Skeletal muscle tissue (tissue), 4 donors: ENCODE measurements around the gene VMP1. TPM values are rescaled to one million over a fixed set of nuclear protein-coding genes. Genes with fewer than 3 reads are reported as not detected.

Experiments
- H3K27ac ChIP-seq: one replicate; pipeline ENCODE4 v1.7.0; 2013; ENCODE audit warnings: mild to moderate bottlenecking, low read depth, low read length, inconsistent platforms
- H3K27me3 ChIP-seq, 3 donors: one replicate each; pipeline ENCODE4 v1.7.0; 2013; ENCODE audit warnings: low read length in 3 of 3; ENCODE audit not compliant: control insufficient read depth in 3 of 3, insufficient read depth in 3 of 3
- H3K36me3 ChIP-seq, 3 donors: one replicate each; pipeline ENCODE4 v1.7.0; 2013; ENCODE audit warnings: low read length in 3 of 3; ENCODE audit not compliant: control insufficient read depth in 3 of 3, insufficient read depth in 3 of 3
- H3K4me1 ChIP-seq, 3 donors: one replicate each; pipeline ENCODE4 v1.7.0; 2013; ENCODE audit warnings: low read length in 3 of 3, mild to moderate bottlenecking in 3 of 3; ENCODE audit not compliant: control insufficient read depth in 3 of 3, insufficient read depth in 3 of 3
- H3K4me3 ChIP-seq, 3 donors: one replicate each; pipeline ENCODE4 v1.7.0; 2013; ENCODE audit warnings: low read length in 3 of 3
- H3K9ac ChIP-seq, 3 donors: one replicate each; pipeline ENCODE4 v1.7.0; 2013; ENCODE audit warnings: low read length in 3 of 3, mild to moderate bottlenecking in 3 of 3, moderate library complexity in 2 of 3, low read depth in 1 of 3
- H3K9me3 ChIP-seq, 3 donors: one replicate each; pipeline ENCODE4 v1.7.0; 2013; ENCODE audit warnings: low read length in 3 of 3; ENCODE audit not compliant: control insufficient read depth in 3 of 3
- total RNA-seq: library from RNA; depleted of rRNA; stranded (reverse); fragments of >200 nt; gene quantifications from one replicate; pipeline ENCODE4 v1.2.3, GENCODE V29; 2014
- donor health status: Osteomylitis.

VMP1 gene
- total RNA-seq, 1 donor from 2014 or later = 128 TPM

- H3K4me3 ChIP-seq = no peak overlapping the region
- no peaks in the 10 kb centered on the region for H3K9me3 ChIP-seq
- peaks cover 28 to 46% (median 42%) of the 10 kb centered on the region in 3 donors for H3K36me3 ChIP-seq
- H3K27me3 ChIP-seq = no peaks in the 10 kb centered on the region
- no peak overlapping the region for H3K27ac ChIP-seq
- H3K4me1 ChIP-seq = no peaks in the 10 kb centered on the region
- no peak overlapping the region for H3K9ac ChIP-seq
Measured at GRCh38 chr17:59699786-59700185, 7.7 kb upstream of the VMP1 start.

- Histone ChIP-seq H3K4me1 (peaks cover 5 to 16% (median 14%) of the 10 kb centered on the region in 3 donors), H3K4me3 (no peak overlapping the region), H3K27me3 (no peaks in the 10 kb centered on the region), H3K36me3 (peaks cover 14 to 25% (median 24%) of the 10 kb centered on the region in 3 donors), H3K9me3 (no peaks in the 10 kb centered on the region), H3K27ac (no peak overlapping the region), H3K9ac (no peak overlapping the region)
Measured at GRCh38 chr17:59702304-59702703, 5.2 kb upstream of the VMP1 start.

- Histone ChIP-seq H3K27me3 (no peaks in the 10 kb centered on the region), H3K4me1 (peaks cover 15 to 33% (median 29%) of the 10 kb centered on the region in 3 donors), H3K36me3 (no peaks in the 10 kb centered on the region), H3K9me3 (no peaks in the 10 kb centered on the region), H3K4me3 (peak overlapping the region; percentile 95 to 98 (median 96)), H3K9ac (peak overlapping the region; percentile 95 to 100 (median 97)), H3K27ac (peak overlapping the region; percentile 96)
Measured at GRCh38 chr17:59707971-59708430, 547 bp downstream of the VMP1 start.

DNA sequence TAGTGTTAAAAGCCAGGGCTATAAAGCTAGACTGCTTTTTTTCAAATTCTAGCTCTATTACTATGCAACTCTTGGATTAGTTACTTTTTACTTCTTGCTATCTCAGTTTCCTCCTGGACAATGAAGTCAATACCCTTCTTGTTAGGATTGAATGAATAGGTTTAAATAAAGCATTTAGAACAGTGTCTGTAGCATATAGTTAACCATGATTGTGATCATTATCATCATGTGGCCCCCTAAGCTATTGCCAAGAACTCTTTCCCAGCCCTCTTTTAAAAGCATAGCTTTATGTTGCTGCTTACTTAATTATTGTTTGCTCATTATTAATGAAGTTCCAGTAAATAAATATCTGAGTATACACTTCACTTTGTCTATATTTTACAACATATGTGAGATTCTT is 4.5 kb downstream of the VMP1 start:
- Histone ChIP-seq H3K4me3 (no peak overlapping the region), H3K9ac (no peak overlapping the region), H3K27me3 (no peaks in the 10 kb centered on the region), H3K4me1 (peaks cover 10 to 31% (median 20%) of the 10 kb centered on the region in 3 donors), H3K27ac (no peak overlapping the region), H3K9me3 (no peaks in the 10 kb centered on the region), H3K36me3 (no peaks in the 10 kb centered on the region)

GRCh38 chr17:59712862-59713261 is 5.4 kb downstream of the VMP1 start:
- Histone ChIP-seq H3K27ac (no peak overlapping the region), H3K27me3 (no peaks in the 10 kb centered on the region), H3K4me1 (peaks cover 10 to 24% (median 20%) of the 10 kb centered on the region in 3 donors), H3K4me3 (no peak overlapping the region), H3K9ac (no peak overlapping the region), H3K36me3 (no peaks in the 10 kb centered on the region), H3K9me3 (no peaks in the 10 kb centered on the region)

DNA sequence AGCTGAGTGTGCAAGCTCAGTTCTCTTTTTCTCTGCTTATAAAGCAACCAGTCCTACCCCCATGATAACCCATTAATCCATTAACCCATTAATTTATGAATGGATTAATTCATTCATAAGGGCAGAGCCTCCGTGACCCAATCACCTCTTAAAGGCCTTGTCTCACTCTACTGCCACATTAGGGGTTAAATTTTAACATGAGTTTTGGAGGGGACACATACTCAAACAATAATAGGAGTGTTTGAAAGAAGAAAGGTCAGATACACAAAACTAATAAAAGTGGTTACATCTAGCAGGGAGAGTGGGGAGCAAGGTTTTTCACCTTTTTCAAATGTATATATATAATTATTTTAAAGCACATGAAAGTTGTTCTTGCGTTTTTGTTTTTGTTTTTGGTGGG is 6.8 kb downstream of the VMP1 start:
- no peaks in the 10 kb centered on the region for H3K9me3 ChIP-seq
- H3K36me3 ChIP-seq = no peaks in the 10 kb centered on the region
- H3K9ac ChIP-seq = no peak overlapping the region
- H3K4me1 ChIP-seq = peaks cover under 1 to 11% (median 7%) of the 10 kb centered on the region in 3 donors
- H3K27me3 ChIP-seq = no peaks in the 10 kb centered on the region
- H3K27ac ChIP-seq = no peak overlapping the region
- H3K4me3 ChIP-seq = no peak overlapping the region

GRCh38 chr17:59716427-59716826 is 9.0 kb downstream of the VMP1 start:
- peak overlapping the region; percentile 36 to 48 (median 42) for H3K9ac ChIP-seq
- no peak overlapping the region for H3K4me3 ChIP-seq
- H3K36me3 ChIP-seq = no peaks in the 10 kb centered on the region
- no peaks in the 10 kb centered on the region for H3K27me3 ChIP-seq
- peaks cover 0 to 11% (median 7%) of the 10 kb centered on the region in 3 donors for H3K4me1 ChIP-seq
- no peaks in the 10 kb centered on the region for H3K9me3 ChIP-seq
- H3K27ac ChIP-seq = peak overlapping the region; percentile 61

GRCh38 chr17:59719526-59719925 is 12.1 kb downstream of the VMP1 start:
- H3K4me1 ChIP-seq = peaks cover 0 to 8% (median 7%) of the 10 kb centered on the region in 3 donors
- no peak overlapping the region for H3K27ac ChIP-seq
- no peaks in the 10 kb centered on the region for H3K9me3 ChIP-seq
- H3K9ac ChIP-seq = no peak overlapping the region
- H3K4me3 ChIP-seq = no peak overlapping the region
- no peaks in the 10 kb centered on the region for H3K36me3 ChIP-seq
- H3K27me3 ChIP-seq = no peaks in the 10 kb centered on the region

DNA sequence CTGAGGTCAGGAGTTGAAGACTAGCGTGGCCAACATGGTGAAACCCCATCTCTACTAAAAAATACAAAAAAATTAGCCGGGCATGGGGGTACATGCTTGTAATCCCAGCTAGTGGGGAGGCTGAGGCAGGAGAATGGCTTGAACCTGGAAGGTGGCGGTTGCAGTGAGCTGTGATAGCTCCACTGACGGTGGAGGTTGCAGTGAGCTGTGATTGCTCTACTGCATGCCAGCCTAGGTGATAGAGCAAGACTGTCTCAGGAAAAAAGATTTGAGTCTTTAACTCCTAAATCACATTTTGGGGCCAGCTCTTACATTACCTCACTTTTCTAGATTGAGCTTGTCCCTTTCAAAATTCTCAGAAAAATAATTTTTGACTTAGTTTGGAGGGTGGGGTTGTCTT is 15.2 kb downstream of the VMP1 start:
- H3K27ac ChIP-seq = no peak overlapping the region
- no peaks in the 10 kb centered on the region for H3K4me1 ChIP-seq
- no peaks in the 10 kb centered on the region for H3K9me3 ChIP-seq
- H3K4me3 ChIP-seq = no peak overlapping the region
- H3K9ac ChIP-seq = no peak overlapping the region
- no peaks in the 10 kb centered on the region for H3K27me3 ChIP-seq
- H3K36me3 ChIP-seq = no peaks in the 10 kb centered on the region

DNA sequence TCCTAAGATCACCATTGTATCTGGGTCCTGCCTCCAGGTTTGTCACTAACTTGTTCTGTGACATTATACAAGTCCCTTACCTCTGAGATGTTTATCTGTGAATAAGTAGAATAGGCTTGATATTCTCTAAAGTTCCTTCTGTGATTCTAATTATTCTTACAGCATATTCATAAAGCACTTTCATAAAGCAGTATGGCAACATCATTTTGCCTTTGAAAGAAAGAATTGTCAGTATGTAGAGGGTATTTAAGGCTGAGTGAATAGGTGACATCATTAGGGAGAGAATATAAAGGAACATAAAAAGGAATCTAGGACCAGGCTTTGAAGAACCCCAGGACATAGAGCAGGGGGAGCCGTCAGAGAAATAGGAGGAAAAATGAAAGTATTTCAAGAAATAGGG is 15.6 kb downstream of the VMP1 start:
- no peak overlapping the region for H3K27ac ChIP-seq
- H3K4me3 ChIP-seq = no peak overlapping the region
- no peak overlapping the region for H3K9ac ChIP-seq
- H3K27me3 ChIP-seq = no peaks in the 10 kb centered on the region
- H3K36me3 ChIP-seq = no peaks in the 10 kb centered on the region
- no peaks in the 10 kb centered on the region for H3K9me3 ChIP-seq
- H3K4me1 ChIP-seq = no peaks in the 10 kb centered on the region
